Central memory CD8-positive, alpha-beta T cell (primary cell): Measurements from ENCODE around the gene NAGA.

Experiments used
- ATAC-seq: fragments of 150-1000 bp; cut with Tn5 transposase; replicated peaks from 2 replicates; pipeline ENCODE4 v1.10.0; 2022; ENCODE audit warnings: mild to moderate bottlenecking, moderate FRiP score, moderate number of reproducible peaks; ENCODE audit not compliant: poor library complexity, severe bottlenecking; ENCODE audit errors: extremely low read depth
- DNase-seq, 2 donors: peaks; one replicate each; pipeline ENCODE4 v3.0.0; 2021; ENCODE audit warnings: low spot score in 2 of 2
- H3K27ac Mint-ChIP-seq: one replicate; pipeline ENCODE4 v1.8.0; 2022; ENCODE audit warnings: low read depth, mild to moderate bottlenecking, moderate library complexity, mixed read lengths
- H3K27me3 Mint-ChIP-seq: one replicate; pipeline ENCODE4 v1.8.0; 2022; ENCODE audit warnings: mixed read lengths
- H3K36me3 Mint-ChIP-seq: one replicate; pipeline ENCODE4 v1.8.0; 2022; ENCODE audit warnings: mild to moderate bottlenecking, moderate library complexity, mixed read lengths; ENCODE audit not compliant: insufficient read depth
- H3K4me1 Mint-ChIP-seq: one replicate; pipeline ENCODE4 v1.8.0; 2022; ENCODE audit warnings: mixed read lengths
- H3K4me3 Mint-ChIP-seq: one replicate; pipeline ENCODE4 v1.8.0; 2022; ENCODE audit warnings: mild to moderate bottlenecking, moderate library complexity, mixed read lengths
- H3K9me3 Mint-ChIP-seq: one replicate; pipeline ENCODE4 v1.8.0; 2022; ENCODE audit warnings: mixed read lengths

Gene NAGA

GRCh38 chr22:42016111-42016510, 54.5 kb downstream of the NAGA start:
- H3K4me1 Mint-ChIP-seq: no peaks in the 10 kb centered on the region
- no peak overlapping the region for H3K4me3 Mint-ChIP-seq
- peaks cover 44% of the 10 kb centered on the region for H3K27me3 Mint-ChIP-seq
- ATAC-seq (no peak), DNase-seq (no peak)
- H3K27ac Mint-ChIP-seq: no peak overlapping the region
- no peaks in the 10 kb centered on the region for H3K9me3 Mint-ChIP-seq
- H3K36me3 Mint-ChIP-seq: peaks cover 2% of the 10 kb centered on the region

DNA sequence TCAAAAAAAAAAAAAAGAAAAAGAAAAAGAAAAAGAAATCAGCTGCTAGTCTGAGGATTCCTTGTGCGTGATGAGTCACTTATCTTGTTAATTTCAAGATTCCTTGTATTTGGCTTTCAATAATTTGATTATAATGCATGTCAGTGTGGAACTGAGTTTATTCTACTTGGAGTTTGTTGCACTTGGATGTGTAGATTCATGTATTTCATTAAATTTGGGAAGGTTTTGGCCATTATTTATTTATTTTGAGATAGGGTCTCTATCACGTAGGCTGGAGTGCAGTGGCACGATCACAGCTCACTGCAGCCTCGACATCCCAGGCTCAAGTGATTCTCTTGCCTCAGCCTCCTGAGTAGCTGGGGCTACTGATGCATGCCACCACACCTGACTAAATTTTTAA, 57.2 kb downstream of the NAGA start:
- Mint-ChIP-seq H3K36me3 (peaks cover 2% of the 10 kb centered on the region), H3K27ac (no peak overlapping the region), H3K27me3 (peaks cover 51% of the 10 kb centered on the region), H3K4me1 (no peaks in the 10 kb centered on the region), H3K4me3 (no peak overlapping the region), H3K9me3 (no peaks in the 10 kb centered on the region)
- ATAC-seq (no peak), DNase-seq (no peak)

- ATAC-seq: no peak
- peaks cover 2% of the 10 kb centered on the region for H3K36me3 Mint-ChIP-seq
Observed at GRCh38 chr22:42010778-42011177, 59.8 kb downstream of the NAGA start.

More at GRCh38 chr22:42010778-42011177, 59.8 kb downstream of the NAGA start:
- no peak overlapping the region for H3K4me3 Mint-ChIP-seq
- peaks cover 33% of the 10 kb centered on the region for H3K27me3 Mint-ChIP-seq
- no peaks in the 10 kb centered on the region for H3K9me3 Mint-ChIP-seq
- H3K27ac Mint-ChIP-seq: no peak overlapping the region
- no peak for DNase-seq
- H3K4me1 Mint-ChIP-seq: no peaks in the 10 kb centered on the region
